Transverse colon (tissue), 4 donors: ENCODE measurements around the gene AOPEP. TPM values are rescaled to one million over a fixed set of nuclear protein-coding genes. Genes with fewer than 3 reads are reported as not detected.

Experiments used
- DNase-seq: peaks from one replicate; pipeline ENCODE4 v3.0.0-alpha.2; 2019
- H3K27ac ChIP-seq, 4 donors: fragments of 200-600 bp; sonication (generic); 2 replicates each; pipeline ENCODE4 v1.5.1; 2016 to 2018; ENCODE audit warnings: inconsistent platforms in 4 of 4
- H3K27me3 ChIP-seq: fragments of 200-600 bp; sonication (generic); 2 replicates; pipeline ENCODE4 v1.5.1; 2017; ENCODE audit warnings: inconsistent platforms
- H3K36me3 ChIP-seq, 4 donors: fragments of 200-600 bp; sonication (generic); 2 replicates each; pipeline ENCODE4 v1.5.1; 2017 to 2019; ENCODE audit warnings: inconsistent platforms in 4 of 4
- H3K4me1 ChIP-seq, 4 donors: fragments of 200-600 bp; sonication (generic); 2 replicates each; pipeline ENCODE4 v1.5.1; 2017 to 2020; ENCODE audit warnings: inconsistent platforms in 4 of 4
- H3K4me3 ChIP-seq, 4 donors: fragments of 200-600 bp; sonication (generic); 1 replicate in 1 of 4; 2 replicates in 3 of 4; pipeline versions ENCODE4 v1.5.1 to v1.6.1; 2017 to 2019; ENCODE audit warnings: inconsistent platforms in 4 of 4
- H3K9me3 ChIP-seq, 2 donors: fragments of 200-600 bp; sonication (generic); 2 replicates each; pipeline ENCODE4 v1.5.1; 2017 to 2019; ENCODE audit warnings: inconsistent platforms in 2 of 2
- CTCF ChIP-seq, 5 experiments: fragments of 200-600 bp in 3 of 5; fragments of 450-650 bp in 2 of 5; sonication (generic) in 3 of 5; IDR thresholded peaks; 1 replicate in 2 of 5; 2 replicates in 3 of 5; pipeline ENCODE4 v1.5.1; 2016 to 2017; ENCODE audit warnings: antibody characterized with exemption in 5 of 5, inconsistent platforms in 3 of 5, mild to moderate bottlenecking in 2 of 5, moderate library complexity in 1 of 5
- EP300 ChIP-seq: sonication (generic); formaldehyde crosslinking; IDR thresholded peaks from one replicate; pipeline ENCODE4 v1.6.1; 2017; ENCODE audit warnings: antibody characterized with exemption, low read depth
- POLR2A ChIP-seq: fragments of 450-650 bp; IDR thresholded peaks from one replicate; pipeline ENCODE4 v1.6.1; 2016; ENCODE audit warnings: antibody characterized with exemption, mild to moderate bottlenecking, moderate library complexity
- POLR2AphosphoS5 ChIP-seq, 3 donors: sonication (generic); formaldehyde crosslinking; IDR thresholded peaks; one replicate each; pipeline ENCODE4 v1.6.1; 2016; ENCODE audit warnings: antibody characterized with exemption in 3 of 3
- WGBS, 2 donors: methylation state at CpG; one replicate each; pipeline ENCODE4 v1.1.5; 2018; ENCODE audit warnings: low coverage in 1 of 2; 5-methylcytosine and 5-hydroxymethylcytosine counted together
- in situ Hi-C, 4 donors: fragments of 200-750 bp; cut with MboI; loops; one replicate each; pipeline versions ENCODE4 v1.15.0 to v1.15.1; 2017; ENCODE audit warnings: low sequenced_read_pairs in 3 of 4, low pct_ligation_motif_present in 1 of 4, low pct_unique_long_range_greater_than_20kb in 1 of 4
- intact Hi-C: fragments of 100-400 bp; cut with DNase I; formaldehyde crosslinking; loops from one replicate; pipeline ENCODE4 v1.15.1; 2023; ENCODE audit warnings: low total_unique reads
- total RNA-seq, 4 donors: library from RNA; depleted of rRNA; stranded (reverse); fragments of >200 nt; gene quantifications; one replicate each; pipeline ENCODE4 v1.1.0, GENCODE V29; 2016

AOPEP gene
- total RNA-seq, 4 donors from 2014 or later: 53.0 to 129 (median 92.7) TPM

- Histone ChIP-seq H3K27me3 (no peaks in the 10 kb centered on the region), H3K4me3 (no peak overlapping the region), H3K9me3 (no peaks in the 10 kb centered on the region), H3K4me1 (peaks cover 15 to 44% (median 26%) of the 10 kb centered on the region in 4 donors), H3K27ac (peak overlapping the region; percentile 75 to 84 (median 80)), H3K36me3 (no peaks in the 10 kb centered on the region)
- DNase-seq: no peak
- TF ChIP-seq POLR2A: no peak
- TF ChIP-seq EP300: no peak
- no peak for TF ChIP-seq POLR2AphosphoS5 (IDR thresholded peaks at IDR 0.05)
- TF ChIP-seq CTCF (IDR thresholded peaks at IDR 0.05): no peak
- WGBS, 2 donors: 58 to 69% methylated on average over 8 of the region's 8 CpGs
- intact Hi-C loops: no loop called here
- in situ Hi-C loops: no loop called here
These were observed 194.6 kb downstream of the AOPEP start for GRCh38 chr9:94921092-94921471.

DNA sequence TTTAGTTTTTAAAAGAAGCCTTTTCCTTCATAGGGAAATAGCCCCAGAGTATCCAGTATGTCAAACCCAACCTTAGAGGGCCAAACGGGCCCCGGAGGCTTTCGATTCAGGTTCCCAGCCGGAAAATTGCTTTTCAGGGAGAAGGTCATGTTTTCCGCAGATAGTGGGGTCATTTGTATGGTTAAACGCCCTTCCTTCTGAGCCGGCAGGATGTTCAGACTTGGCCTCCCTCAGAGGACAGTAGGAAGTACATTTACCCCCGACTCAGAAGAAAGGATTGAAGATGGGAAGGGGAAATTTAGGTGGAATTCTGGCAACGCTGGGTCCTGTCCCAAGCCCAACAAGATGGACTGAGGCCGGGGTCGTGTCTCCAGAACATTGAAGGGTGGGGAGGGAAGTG lies 195.2 kb downstream of the AOPEP start:
- intact Hi-C loops (no loop called here), in situ Hi-C loops (no loop called here)
- H3K27me3 ChIP-seq: no peaks in the 10 kb centered on the region
- H3K9me3 ChIP-seq: no peaks in the 10 kb centered on the region
- peak overlapping the region; percentile 75 to 84 (median 80) for H3K27ac ChIP-seq
- TF ChIP-seq CTCF (IDR thresholded peaks at IDR 0.05) (no peak), POLR2AphosphoS5 (IDR thresholded peaks at IDR 0.05) (no peak), EP300 (no peak), POLR2A (no peak)
- H3K4me1 ChIP-seq: peaks cover 20 to 50% (median 29%) of the 10 kb centered on the region in 4 donors
- no peak for DNase-seq
- 80 to 81% methylated on average over 4 to 11 of the region's 11 CpGs for WGBS, 2 donors
- H3K4me3 ChIP-seq: no peak overlapping the region
- no peaks in the 10 kb centered on the region for H3K36me3 ChIP-seq

DNA sequence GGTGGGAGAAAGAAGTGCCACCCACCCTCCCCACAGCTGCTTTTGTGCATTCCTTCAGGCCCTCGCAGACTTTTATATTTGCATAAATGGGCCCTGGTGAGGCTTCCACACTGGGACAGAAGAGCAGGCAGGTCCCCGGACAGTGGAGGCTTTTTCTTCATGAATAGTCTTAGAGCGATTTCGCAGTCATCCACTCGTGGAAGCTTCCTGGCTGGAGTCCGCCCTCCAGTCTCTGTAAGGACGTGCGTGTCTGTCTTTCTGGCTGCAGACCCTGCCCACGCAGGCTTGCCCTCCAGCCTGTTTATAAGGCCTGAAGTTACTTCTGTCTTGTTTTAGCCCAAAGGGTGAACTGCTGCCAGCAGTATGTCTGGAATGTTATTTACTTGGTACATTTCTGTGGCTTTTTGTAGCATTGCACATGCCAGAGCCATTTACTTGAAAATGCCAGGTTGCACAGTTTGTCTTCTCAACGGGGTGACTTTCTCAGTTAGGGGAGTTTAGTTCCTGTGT lies 195.7 kb downstream of the AOPEP start:
- H3K9me3 ChIP-seq: no peaks in the 10 kb centered on the region
- TF ChIP-seq POLR2A: no peak
- no peak for TF ChIP-seq EP300
- TF ChIP-seq POLR2AphosphoS5 (IDR thresholded peaks at IDR 0.05): peak; percentile 33 to 53 (median 42)
- TF ChIP-seq CTCF (IDR thresholded peaks at IDR 0.05): no peak
- WGBS, 2 donors: 29 to 61% methylated on average over 1 to 10 of the region's 10 CpGs
- H3K4me3 ChIP-seq: no peak overlapping the region
- H3K27me3 ChIP-seq: no peaks in the 10 kb centered on the region
- no peaks in the 10 kb centered on the region for H3K36me3 ChIP-seq
- in situ Hi-C loops: no loop called here
- H3K4me1 ChIP-seq: peaks cover 20 to 53% (median 30%) of the 10 kb centered on the region in 4 donors
- DNase-seq: no peak
- peak overlapping the region; percentile 75 to 84 (median 80) for H3K27ac ChIP-seq
- intact Hi-C loops: no loop called here

GRCh38 chr9:94922691-94923107 lies 196.2 kb downstream of the AOPEP start:
- Histone ChIP-seq H3K9me3 (no peaks in the 10 kb centered on the region), H3K27me3 (no peaks in the 10 kb centered on the region), H3K4me3 (no peak overlapping the region), H3K36me3 (no peaks in the 10 kb centered on the region), H3K4me1 (peaks cover 20 to 53% (median 30%) of the 10 kb centered on the region in 4 donors), H3K27ac (peak overlapping the region; percentile 75 to 84 (median 80))
- intact Hi-C loops: no loop called here
- 37 to 73% methylated on average over 3 to 5 of the region's 5 CpGs for WGBS, 2 donors
- in situ Hi-C loops: no loop called here
- TF ChIP-seq POLR2AphosphoS5 (IDR thresholded peaks at IDR 0.05) (no peak), EP300 (no peak), POLR2A (no peak), CTCF (IDR thresholded peaks at IDR 0.05) (no peak)
- DNase-seq: no peak
